Measurements from ENCODE around the gene ECSCR.
A peak's percentile ranks its signal among the peaks of the same experiment; 100 is the strongest.

GRCh38 chr5:139402561-139403158 is 59.9 kb downstream of the ECSCR start:
- TF ChIP-seq POLR2A (IDR thresholded peaks at IDR 0.05; ENCODE audit: extremely low read depth, insufficient read length): no peak
- TF ChIP-seq, protein P1, sequence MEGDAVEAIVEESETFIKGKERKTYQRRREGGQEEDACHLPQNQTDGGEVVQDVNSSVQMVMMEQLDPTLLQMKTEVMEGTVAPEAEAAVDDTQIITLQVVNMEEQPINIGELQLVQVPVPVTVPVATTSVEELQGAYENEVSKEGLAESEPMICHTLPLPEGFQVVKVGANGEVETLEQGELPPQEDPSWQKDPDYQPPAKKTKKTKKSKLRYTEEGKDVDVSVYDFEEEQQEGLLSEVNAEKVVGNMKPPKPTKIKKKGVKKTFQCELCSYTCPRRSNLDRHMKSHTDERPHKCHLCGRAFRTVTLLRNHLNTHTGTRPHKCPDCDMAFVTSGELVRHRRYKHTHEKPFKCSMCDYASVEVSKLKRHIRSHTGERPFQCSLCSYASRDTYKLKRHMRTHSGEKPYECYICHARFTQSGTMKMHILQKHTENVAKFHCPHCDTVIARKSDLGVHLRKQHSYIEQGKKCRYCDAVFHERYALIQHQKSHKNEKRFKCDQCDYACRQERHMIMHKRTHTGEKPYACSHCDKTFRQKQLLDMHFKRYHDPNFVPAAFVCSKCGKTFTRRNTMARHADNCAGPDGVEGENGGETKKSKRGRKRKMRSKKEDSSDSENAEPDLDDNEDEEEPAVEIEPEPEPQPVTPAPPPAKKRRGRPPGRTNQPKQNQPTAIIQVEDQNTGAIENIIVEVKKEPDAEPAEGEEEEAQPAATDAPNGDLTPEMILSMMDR (IDR thresholded peaks at IDR 0.05; ENCODE audit: low read depth, low read length): peak; percentile 63
